CD4-positive, alpha-beta T cell treated with Interferon alpha-2 for 1 hour (primary cell): Measurements from ENCODE around the gene IRF2.

ENCODE experiments used
- DNase-seq, 2 donors: peaks; one replicate each; pipeline ENCODE4 v3.0.0-alpha.2; 2020 to 2022

IRF2 gene

GRCh38 chr4:184428787-184429186, 45.6 kb downstream of the IRF2 start:
- no peak for DNase-seq

- DNase-seq: no peak
Measured at GRCh38 chr4:184427687-184428086, 46.7 kb downstream of the IRF2 start.

- no peak for DNase-seq
Measured at GRCh38 chr4:184427093-184427492, 47.3 kb downstream of the IRF2 start.

DNA sequence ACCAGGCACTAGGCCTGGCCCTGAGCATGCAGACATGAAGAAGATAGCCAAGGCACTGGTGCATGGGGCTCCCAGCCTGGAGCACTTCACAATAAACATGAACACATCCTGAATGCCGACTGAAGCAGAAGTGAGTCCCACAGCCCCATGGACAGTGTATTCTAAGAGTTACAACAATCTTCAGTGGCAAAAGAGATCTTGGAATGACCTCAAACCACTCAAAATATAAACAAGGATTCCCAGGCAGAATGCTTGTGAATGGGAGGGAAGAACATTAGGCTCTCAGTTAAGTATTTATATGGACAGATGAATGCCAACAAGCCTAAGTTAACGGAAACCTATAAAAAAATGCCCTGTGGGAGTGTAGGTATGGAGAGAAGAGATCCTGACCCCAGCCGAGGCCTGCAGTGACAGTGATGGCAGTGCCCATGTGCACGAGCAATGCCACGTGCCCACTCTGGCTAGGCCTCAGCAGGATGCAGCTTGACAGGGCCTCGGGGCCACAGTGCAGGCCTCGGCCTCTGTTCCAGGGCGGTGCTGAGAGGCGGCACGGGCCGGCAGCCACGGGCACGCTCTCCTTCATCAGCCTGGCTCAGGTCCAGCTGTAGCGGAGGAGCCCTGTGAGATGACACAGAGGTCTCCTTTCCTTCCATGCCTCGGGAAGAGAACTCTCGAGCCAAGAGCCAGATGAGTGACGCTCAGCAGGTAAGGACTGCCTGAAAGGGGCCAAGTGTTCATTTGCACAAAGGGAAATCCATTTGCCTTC, 49.2 kb downstream of the IRF2 start:
- DNase-seq: no peak

GRCh38 chr4:184424279-184424678, 50.1 kb downstream of the IRF2 start:
- no peak for DNase-seq

GRCh38 chr4:184423003-184423686, 51.2 kb downstream of the IRF2 start:
- no peak for DNase-seq

DNA sequence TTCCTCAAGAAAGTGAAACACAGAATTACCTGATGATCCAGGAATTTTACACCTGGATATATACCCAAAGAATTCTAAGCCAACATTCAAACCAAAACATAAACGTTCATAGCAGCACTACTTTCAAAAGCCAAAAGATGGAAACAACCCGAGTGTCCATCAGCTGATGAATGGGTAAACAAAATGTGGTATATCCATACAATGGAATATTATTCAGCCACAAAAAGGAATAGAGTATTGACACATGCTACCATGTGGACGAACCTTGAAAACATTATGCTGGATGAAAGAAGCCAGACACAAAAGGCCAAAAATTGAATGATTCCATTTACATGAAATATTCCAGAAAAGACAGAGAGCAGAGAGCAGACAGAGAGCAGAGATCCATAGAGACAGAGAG, 52.0 kb downstream of the IRF2 start:
- DNase-seq: no peak

GRCh38 chr4:184421533-184422155, 52.7 kb downstream of the IRF2 start:
- peak in 1 of 2 donors; percentile 33 for DNase-seq

DNA sequence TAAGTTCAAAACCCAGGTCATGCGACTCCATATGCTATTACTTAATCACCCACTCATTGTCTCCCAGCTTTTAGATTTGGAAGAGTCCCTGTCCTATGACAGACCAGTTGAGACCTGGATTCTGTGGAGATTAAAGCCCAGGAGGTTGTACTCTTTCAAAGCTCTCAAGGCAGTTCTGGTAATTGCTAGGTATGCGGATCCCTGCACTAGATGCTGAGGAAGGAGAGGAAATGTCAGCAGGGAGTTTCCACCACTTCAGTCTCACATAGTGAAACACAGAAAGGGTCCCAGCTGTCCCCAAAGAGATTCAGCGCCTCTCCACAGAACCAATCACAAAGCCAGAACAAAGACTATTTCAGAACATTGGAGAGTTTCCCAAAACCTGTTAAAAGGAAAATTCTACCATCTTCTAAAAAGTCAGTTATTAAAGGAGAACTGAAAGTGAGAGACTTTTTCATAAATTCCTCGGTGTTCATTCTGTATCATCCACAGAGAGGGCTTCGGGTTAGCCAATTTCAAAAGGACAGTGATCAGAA, 53.4 kb downstream of the IRF2 start:
- DNase-seq: peak; percentile 25 to 71

DNA sequence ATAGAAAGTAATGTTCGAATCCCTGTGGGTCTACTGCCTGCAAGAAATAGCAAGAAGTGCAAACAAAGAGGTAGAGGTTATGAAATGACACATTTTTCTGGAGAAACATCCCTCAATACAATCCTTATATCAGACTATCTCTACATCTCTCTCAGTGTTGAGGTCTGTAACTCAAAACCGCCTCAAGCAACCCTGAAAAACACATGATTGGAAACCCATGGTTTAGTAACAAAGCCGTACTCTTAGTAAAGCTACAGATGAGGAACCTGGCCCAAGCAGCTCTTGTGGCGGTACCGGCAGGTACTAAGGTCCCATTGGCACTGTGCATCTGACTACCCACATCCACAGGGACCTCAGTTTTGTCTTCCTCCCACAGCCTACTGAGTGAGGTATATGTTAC, 53.9 kb downstream of the IRF2 start:
- DNase-seq: peak in 1 of 2 donors; percentile 40

DNA sequence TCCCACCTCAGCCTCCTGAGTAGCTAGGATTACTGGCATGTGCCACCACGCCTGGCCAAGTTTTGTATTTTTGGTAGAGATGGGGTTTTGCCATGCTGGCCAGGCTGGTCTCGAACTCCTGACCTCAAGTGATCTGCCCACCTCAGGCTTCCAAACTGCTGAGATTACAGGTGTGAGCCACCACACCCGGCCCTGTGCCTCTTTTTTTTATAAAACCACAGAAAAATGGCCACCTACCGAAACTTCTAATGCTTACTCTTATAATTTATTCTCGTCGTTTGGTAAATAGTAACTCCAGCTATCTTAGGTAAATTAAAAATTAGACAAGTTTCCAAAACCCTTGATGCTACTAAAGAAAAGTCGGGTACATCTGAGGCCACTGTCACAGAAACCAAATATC, 54.4 kb downstream of the IRF2 start:
- DNase-seq: peak in 1 of 2 donors; percentile 37

- DNase-seq: peak in 1 of 2 donors; percentile 58
Measured at GRCh38 chr4:184417802-184418511, 56.4 kb downstream of the IRF2 start.

DNA sequence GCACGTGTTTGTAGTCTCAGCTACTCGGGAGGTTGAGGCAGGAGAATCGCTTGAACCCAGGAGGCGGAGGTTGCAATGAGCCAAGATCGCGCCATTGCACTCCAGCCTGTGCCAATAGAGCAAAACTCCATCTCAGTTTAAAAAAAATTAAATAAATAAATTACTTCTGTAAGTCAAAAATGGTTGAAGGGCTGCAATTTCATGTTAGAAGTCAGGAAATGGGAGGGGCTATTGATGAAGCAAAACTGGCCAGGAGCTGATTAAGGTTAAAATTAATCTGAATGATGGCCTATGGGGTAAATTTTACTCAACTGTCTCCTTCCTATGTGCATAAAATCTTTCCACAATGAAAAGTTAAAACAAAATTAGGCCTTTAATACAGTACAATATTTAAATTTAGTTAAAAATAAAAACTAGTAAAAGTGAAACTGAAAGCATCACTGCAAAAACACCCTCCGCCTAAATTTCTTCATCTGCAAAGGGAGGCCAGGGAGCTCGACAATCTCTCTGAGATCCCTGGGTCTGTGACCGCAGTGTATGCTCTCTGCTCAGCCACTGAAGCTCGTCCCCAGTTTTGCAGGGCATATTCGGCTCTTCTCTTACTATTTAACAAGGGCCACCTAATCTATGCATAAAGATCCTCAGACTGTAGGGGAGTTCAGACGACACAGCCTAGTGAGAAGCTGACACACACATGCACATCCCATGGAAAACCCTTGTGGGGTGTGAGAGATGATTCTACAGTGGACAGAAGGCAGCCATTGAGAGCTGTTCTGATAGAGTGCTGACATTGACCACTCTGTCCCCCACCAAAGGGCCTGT, 57.2 kb downstream of the IRF2 start:
- DNase-seq: peak; percentile 54 to 79

DNA sequence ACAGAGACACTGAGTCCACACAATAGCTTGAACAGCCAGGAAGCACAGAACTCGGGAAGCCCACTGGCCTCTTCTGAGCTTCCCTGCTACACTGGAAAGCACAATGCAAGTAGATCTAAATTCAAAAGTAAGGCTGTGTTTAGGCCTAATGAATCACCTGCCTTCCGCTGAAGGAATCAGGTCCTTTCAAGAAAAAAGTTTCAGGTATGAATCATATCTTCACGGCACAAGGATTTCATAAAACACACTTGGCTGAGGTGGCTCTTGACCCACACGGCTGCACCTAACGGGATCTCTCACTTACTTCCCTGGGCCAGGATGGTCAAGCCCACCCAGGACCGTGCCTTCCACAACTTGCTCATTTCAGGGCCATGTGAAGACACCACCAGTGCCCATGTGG, 59.3 kb downstream of the IRF2 start:
- no peak for DNase-seq

DNA sequence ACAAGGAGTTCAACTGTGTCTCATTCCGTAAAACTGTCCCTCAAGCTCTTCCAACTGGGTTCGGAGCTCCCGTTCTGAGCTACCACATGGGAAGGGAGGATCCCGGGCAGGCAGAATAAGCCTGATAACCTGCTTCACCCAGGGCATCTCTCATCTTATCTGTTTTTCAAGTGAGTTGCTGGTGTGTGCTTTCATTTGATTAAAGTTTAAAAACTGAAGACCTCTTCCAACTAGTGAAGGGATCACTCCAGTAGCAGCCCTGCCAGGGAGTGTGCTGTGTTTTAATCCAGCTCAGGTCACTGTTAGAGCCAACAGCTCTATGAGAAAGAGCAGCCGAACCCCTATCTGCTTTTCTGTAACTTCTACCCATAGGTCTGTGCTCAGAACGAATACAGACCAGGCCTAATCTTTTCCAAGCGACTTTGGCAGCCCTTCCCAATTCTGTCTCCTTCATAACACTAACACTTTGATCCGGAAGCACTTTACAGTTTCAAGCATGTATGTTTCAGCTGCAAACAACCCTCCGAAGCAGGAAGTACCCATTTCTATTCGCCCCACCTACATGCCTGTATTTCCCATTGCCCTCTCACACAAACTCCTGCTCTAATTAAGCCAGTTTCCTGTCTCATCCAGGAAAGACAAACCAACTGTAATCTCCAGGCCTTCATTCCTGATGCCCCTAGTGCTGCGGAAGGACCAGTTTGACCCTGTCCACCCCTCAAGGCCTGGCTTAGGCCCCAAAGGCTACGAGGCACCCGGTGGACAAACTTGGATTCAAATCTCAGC, 60.9 kb downstream of the IRF2 start:
- no peak for DNase-seq

GRCh38 chr4:184410748-184411147, 63.6 kb downstream of the IRF2 start:
- DNase-seq: no peak

DNA sequence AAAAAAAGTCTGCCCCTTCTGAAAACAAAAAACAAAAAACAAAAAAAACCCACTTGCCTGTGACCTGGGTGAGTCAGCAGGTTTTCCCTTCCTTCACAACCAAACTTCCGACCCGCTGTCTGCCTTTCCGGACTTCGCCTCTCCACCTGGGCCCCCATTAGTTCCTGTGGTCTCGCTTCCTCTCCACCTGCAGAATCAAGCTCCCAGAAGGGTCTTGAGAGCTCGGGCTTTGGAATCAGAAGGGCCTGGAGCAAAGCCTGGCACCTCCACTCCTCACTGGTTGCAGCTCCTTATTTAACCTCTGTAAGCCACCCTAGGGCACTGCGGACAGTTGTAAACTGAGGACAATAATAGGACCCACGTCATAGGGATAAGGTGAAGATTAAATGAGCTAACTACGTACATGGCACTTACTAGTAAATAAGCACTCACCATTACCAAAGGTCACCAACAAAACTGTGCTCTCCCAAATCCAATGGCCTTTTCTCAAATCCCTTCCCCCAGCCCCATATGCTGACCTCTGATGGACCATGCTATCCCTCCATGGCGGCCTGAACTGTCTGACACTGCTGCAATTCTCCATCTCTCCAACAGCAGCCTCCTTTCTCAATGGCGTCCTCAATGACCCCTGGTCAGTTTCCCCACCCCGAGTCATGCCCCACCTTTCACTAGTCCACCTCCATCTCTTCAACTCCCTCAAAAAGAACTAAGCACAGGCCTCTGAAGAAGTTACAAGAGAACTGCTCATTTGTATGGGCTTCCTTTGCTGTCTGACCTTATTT, 64.2 kb downstream of the IRF2 start:
- DNase-seq: peak in 1 of 2 donors; percentile 39

DNA sequence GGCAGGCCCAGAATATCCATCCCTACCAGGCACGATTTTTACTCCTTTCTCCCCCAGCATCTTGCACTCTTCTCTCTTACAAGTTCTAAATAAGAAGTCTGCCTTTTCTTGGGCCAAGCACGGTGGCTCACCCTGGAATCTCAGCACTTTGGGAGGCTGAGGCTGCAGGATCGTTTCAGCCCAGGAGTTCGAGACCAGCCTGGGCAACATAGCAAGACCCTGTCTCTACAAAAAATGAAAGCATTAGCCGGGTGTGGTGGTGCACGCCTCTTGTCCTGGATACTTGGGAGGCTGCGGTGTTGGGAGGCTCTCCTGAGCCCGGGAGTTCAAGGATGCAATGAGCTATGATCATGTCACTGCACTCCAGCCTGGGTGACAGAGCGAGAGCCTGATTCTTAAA, 64.8 kb downstream of the IRF2 start:
- no peak for DNase-seq

DNA sequence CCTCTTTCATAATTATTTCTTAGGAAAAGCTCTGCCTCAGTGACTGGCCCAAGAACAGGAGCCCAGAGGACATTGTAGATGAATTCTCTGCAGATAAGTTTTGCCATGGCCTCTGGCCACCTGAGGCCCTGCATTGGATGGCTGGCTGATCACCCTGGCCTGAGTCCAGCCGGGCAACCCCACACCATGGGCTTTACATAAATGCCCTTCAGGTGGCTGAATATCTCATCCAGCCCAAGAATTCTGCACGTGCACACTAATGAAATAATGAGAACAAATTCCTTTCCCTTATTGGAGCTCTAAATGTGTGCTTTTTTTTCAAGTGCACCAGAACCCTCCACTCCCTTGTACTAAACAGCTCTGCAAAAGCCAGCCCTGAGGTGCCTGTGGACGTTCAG, 65.7 kb downstream of the IRF2 start:
- DNase-seq: no peak

DNA sequence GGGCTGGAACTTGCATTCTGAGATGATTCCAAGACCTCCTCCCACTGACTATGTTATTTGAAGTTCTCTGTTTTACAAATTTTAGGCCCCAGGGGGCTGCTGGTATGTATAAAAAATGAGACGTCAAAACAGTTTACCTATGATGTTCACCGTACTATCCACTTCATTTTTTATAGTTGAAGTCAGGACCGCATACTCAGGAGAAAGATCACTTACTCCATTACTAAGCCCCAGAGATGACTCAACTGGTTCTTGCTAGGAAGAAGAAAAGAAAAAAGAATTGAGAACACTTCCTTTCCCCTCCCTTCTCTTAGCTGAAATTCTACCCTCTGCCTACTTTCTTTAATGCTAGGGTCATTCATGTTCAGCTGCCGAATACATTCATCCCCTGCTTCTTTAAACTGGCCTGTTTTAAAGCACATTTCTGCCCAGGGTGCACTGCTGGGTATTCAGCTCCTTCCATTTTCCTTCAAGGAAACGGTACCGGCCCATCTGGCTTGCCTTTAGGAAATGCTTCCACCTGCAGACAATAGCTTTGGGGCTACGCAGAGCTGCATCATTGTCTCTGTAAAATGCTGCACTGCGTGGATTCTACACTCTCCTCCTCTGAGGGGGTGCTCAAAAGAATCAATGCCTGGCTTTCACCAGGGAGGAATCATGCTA, 66.2 kb downstream of the IRF2 start:
- DNase-seq: no peak
